Fibroblast of upper back skin (primary cell): ENCODE results near the gene SLC35F6.
A peak's percentile ranks its signal among the peaks of the same experiment; 100 is the strongest.
"Not testable (repeated sequence)": the region's sequence is repeated elsewhere in the genome, so short reads cannot be mapped to it uniquely, and the experiment has no call there.

Experiments used
- DNase-seq: peaks from one replicate; pipeline ENCODE4 v3.0.0-alpha.2; 2013

The SLC35F6 gene

DNA sequence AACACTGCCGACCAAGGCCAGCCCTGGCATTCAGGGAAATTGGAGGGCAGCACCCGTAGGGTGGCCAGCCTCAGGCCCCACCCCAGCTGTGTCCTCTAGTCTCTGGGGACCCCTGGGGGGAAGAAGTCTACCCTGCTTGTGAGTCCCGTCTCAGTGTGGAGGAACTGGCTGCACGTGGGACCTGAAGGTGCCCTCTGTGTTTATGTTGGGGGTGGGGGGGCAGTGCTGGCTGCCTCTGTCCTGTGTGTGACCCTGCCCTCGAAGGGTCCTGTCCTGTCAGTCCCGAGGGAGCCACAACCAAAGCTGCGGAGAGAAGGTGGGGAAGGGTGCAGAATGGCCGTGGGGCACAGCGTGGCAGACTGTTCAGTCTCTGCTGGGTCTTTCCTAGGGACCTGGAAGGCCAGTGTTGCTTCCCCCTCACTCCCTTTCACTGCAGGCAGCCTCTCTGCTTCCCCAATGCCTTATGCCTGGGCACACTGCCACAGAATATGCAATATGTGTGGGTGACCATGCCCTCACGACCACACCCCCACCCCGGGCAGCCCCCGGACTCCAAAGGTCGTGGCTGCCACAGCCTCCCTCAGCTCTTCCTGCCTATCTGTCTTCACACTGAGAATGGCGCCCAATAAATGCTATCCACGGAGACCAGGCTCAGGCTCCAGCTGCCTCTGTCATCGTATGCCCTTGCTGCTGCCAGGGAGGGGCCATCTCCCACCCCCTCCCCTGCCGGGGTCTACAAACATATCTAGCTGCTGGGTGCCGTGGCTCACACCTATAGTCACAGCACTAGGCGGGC is 33.3 kb upstream of the SLC35F6 start:
- DNase-seq, result no peak

DNA sequence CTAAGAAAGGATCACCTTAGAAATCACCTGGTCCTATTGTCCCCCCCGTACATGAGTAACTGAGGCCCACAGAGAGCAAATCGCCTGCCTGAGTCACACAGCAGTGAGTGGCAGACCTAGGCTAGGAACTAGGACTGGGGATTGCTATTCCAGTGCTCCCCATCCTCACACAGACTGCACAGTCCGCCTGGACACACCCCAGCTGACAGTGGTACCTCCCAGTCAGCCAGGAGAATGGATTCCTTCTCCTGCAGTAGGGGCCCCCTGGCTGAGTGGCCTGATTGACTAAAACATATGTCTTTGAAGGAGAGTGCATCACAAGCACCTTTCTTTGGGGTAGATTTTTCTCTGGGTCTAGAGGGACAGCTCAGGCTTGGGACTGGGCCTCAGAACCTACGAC is 32.4 kb upstream of the SLC35F6 start:
- no peak for DNase-seq

DNA sequence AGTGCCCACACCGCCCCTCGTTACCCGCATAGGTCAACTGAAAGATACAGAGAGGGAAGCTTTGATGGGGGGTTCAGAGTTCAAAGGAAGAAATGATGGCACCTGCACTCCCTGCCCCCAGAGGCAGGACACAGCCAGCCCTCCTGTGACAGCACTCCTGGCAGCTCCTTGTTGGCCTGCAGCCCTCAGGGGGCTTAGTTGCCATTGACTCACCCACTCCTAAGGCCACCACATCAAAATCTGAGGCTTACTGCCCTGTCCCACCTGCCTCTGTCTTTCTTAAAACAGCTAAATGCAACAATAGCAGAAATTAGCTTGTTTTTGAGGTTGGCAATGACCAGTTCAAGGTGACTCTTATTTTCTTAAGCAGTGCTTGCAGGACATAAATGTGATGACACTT is 31.6 kb upstream of the SLC35F6 start:
- no peak for DNase-seq

DNA sequence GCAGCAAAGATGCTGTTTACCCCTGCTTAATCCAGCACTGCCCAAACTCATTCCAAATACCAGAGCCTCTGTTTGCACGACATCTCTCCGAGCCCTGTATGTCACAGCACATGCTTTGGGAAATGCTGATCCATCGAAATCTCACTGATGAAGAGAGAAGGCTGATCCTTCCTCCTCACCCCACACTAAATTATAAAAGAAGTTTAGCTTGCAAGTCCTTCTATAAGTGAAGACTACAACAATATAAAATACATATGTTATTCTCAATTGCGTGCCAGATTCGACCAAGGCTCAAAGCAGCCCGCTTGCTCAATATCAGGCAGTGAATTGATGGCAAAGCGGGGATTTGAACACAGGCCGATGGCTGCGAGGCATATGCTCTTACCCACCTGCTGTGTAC is 30.7 kb upstream of the SLC35F6 start:
- no peak for DNase-seq

DNA sequence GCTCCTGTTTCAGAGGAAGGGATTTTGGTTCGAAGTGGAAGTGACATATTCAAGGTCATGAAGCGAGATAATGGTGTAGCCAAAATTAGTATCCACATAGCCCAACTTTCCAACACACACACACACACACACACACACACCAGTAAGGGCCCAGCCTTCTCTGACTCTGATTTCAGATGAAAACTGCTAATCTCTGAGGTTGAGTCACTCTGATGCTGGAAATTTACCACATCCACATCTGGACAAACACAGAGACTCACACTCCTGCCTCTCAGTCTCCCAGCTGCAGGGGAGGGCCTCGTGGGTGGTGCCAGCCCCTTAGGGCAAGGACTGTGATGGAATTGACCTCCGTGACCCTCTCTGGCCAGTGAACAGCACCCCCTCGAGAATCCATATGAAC is 29.0 kb upstream of the SLC35F6 start:
- DNase-seq, result peak; percentile 85

DNA sequence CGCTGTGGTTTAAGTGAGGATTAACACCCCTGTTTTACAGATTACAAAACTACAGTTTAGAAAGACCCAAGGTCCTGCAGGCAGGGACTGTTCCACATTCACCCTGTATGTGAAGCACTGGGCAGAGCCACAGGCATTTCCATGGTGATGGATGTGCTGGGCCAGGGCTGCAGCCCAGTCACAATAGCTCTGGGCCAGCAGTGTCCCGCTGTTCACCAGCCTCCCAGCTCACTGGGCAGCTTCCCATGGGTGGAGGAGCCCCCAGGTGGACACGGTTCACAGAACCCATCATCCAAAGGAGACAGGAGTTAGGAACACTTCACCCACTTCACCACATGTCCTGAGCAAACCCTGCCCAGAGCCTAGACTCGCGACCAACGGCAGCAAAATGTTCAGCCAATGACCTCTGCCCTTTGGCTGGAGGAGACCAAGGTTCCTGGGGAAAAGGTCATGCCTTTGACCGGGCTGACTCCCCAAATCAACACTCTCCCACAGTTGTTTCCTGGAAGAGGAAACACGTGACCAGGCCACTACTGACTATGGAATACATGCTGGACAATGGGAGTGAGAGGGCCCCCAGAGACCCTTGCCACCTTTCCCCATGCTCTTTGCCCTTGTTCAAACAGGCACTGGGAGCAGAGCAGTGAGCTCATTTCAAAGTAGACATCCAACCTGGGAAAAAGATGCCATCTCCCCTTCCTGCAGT is 28.0 kb upstream of the SLC35F6 start:
- no peak for DNase-seq

DNA sequence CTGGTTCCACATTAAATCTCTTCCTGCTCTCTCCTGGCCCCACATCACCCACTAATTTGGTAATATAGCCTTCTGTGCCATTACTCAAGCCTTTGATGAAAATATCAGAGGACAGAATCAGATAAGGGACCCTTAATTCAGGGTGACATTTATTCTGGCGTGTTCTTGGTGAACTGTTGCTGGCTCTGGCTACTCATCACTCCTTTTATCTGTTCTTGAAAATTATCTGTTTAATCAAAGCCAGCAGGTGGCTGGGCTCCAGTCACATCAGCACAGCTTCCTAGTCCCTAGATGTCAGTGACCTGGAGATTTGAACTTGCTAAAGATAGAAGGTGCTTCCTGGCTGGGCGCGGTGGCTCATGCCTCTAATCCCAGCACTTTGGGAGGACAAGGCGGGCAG is 26.9 kb upstream of the SLC35F6 start:
- no peak for DNase-seq

DNA sequence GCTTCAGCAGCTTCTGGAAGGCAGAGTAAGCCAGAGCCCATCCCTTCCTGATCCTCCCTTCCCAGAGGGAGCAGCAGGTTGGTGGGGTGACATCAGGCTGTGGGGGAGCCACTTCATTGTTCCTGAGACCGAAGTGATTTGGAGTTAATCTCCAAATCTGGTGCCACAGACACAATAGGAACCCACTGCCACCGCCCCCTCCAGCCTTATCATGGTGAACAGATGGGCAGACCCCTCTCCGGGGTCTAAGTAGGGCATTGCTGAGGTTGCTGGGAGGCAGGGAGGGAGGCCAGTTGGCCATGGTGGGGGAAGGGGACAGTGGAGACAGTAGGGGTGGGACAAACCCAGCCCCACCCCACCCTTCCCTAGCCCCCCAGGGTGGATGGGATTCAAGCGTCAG is 25.6 kb upstream of the SLC35F6 start:
- no peak for DNase-seq

DNA sequence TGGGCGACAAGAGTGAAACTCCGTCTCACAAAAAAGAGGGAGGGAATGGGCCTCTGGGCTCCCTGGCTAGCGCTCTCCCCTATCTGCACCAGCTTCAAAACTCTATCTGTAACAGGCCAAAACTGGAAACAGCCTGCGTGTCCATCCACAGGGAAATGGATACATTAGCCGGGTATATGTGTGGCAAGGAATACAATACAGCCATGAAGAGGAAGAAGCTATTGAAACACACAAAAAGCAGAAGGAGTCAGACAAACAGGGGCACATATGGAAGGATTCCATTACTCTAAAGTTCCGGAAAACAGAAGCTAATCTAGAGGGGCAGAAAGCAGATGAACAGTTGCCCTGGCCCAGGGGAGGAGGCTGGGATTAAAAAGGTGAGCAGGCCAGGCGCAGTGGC is 24.6 kb upstream of the SLC35F6 start:
- no peak for DNase-seq

DNA sequence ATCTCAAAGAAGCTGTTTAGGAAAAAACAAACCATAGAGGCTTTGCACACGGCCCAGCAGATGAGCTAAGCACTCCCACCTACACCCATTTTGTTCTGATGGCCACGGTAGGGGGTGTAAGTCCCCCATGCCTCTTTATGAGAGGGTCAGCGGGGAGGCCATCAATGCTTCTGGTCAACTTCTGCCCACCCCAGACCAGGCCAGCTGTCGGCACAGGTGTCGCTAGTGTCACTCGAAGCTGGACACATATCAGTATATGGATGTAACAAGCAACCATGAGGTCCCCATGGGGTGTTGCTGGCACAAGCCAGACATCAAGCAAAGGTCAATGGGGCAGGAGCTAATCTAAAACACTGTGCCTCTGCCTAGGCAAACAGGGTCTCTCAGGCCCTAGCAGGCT is 23.7 kb upstream of the SLC35F6 start:
- DNase-seq, result no peak

DNA sequence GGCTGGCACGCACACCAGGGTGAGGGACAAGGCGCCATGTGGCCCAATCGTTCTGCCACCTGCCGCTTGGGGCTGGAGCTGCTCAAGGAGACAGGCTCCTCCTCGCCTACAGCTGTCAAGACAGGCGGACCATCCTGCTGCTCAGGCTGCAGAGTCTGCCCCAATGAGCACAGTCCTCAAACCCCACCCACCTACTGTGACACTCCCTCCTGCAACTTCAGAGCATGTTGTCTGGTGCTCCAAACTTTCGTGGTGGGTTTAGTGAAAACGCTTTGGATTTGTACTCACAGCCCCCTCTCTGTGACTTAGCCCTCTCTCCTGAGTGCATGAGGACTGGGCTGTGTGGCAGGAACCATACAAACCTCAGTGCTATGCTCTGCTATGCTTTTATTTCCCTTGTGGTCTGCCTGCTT is 23.2 kb upstream of the SLC35F6 start:
- DNase-seq, result peak; percentile 20

DNA sequence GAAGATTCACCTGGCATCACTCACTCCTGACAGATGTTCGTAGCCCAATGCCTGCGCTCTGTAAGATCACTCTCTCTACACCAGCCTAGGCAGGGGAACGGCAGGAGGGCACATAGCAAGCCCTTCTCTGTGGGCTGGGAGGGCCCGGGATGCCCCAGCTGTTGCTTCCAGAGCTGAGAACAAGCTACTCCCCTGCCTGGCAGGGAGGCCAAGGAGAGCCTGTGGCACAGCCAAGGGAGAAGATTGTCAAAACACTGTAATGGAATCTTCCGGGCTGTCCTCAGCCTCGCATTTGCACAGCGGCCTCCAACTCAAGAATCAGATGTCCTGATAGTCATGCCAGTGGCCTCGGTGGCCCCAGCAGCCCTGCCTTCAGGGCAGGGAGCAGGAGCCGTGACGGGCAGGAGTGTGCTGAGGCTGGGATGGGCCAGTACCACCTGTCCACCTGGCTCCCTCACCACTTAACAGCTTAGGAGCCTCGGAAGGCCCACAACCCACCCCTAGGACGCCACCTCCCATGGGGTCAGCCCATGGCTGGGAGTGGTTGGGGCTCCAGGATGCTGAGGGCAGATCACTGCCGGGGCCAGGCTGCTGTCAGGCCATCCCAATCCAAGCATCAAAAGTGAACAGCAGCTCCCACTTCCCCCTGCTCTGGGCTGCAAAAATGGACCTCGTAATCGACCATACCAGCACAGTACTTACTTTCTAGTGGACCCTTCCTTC is 21.9 kb upstream of the SLC35F6 start:
- DNase-seq, result no peak

DNA sequence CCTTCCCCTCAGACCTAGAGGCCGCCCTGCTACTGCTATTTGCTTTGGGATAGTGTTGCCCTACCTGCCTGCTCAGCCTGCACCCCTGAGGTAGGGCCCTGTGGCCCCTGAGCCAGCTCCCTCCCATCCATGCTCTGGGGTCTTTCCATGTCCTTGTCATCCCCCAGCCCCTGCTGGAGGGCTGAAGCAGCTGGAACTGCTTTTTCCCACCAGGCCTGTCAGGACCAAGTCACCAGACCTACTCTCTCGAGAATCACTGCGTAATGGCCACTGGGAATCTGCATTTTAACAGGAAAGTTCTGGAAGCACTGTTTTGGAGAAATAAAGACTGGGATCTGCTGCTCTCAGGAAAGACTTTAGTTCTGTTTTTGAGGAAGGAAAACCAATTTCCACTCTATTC is 20.2 kb upstream of the SLC35F6 start:
- no peak for DNase-seq

DNA sequence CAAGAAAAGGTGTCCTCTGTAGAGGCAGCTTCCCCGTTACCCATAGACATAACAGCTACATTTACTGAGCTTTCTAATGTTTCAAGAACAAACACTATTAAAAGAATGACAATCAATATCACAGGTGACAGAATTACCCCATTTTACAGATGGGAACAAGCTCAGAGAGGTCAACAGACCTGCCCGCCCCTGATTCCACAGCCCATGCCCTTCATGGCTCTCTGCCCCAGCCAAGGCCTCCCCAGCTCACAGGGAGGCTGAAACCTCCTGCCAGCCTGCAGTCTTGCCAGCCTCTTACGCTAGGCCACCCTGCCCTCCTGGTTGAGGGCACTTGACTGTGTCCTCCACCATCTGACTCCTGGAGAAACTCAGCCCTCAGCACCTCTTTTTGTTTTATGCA is 19.1 kb upstream of the SLC35F6 start:
- DNase-seq, result no peak

DNA sequence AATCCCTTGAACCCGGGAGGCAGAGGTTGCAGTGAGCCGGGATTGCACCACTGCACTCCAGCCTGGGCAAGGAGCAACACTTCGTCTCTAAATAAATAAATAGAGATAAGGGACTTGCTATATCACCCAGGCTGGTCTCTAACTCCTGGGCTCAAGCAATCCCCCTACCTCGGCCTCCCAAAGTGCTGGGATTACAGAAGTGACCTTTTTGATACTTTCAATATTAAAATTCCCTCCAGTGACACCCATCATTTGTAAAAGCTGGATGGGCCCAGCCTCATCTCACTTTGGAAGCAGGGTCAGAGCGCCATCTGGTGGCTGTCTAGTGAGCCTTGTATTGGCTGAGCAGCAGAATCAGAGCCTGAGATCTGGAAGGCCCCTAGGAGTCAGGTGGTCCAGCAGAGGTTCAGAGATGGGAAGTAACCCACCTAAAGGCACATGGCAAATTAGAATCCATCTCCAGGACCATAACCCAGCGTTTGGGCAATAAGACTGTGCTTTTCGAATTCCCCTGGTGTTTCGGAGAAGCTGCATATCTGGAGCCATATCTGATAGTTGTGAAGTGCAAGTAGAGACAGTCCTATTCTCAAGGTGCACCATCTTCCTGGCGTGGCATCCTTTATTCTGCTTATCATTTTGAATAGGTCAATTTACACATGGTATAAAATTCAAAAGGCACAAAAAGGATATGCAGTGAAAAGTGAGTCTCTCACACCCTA is 18.3 kb upstream of the SLC35F6 start:
- peak; percentile 77 for DNase-seq

DNA sequence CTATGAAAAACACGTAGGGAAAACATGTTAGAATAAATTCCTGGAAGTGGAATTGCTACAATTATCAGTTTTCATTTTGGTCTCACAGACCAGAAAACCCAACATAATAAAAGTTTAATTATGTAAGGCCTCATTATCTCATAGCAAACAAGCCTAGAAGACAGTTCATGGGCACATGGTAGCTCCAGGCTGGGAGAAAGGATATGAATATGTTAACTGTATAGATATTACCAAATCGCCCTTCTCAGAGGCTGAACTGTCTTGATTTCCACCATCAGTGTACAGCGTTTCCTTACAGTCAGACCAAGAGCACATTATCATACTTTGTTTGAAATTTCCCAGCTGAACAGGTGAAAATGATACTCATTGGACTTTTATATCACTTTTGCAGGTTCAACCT is 17.1 kb upstream of the SLC35F6 start:
- DNase-seq, result no peak

DNA sequence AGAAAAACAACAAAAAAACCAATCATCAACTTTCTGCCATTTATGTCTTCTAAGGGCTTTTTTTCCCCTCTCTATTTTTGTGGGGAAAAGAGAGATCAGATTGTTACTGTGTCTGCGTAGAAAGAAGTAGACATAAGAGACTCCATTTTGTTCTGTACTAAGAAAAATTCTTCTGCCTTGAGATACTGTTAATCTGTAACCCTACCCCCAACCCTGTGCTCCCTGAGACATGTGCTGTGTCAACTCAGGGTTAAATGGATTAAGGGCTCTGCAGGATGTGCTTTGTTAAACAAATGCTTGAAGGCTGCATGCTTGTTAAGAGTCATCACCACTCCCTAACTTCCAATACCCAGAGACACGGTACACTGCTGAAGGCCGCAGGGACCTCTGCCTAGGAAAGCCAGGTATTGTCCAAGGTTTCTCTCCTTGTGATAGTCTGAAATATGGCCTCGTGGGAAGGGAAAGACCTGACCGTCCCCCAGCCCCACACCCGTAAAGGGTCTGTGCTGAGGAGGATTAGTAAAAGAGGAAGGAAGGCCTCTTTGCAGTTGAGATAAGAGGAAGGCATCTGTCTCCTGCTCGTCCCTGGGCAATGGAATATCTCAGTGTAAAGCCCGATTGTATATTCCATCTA is 14.2 kb upstream of the SLC35F6 start:
- peak; percentile 51 for DNase-seq

DNA sequence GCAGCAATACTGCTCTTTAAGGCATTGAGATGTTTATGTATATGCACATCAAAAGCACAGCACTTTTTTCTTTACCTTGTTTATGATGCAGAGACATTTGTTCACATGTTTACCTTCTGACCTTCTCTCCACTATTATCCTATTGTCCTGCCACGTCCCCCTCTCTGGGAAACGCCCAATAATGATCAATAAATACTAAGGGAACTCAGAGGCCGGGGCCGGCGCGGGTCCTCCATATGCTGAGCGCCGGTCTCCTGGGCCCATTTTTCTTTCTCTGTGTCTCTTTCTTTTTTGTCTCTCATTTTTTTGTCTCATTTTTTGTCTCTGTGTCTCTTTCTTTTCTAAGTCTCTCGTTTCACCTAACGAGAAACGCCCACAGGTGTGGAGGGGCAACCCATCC is 13.6 kb upstream of the SLC35F6 start:
- DNase-seq, result not testable (repeated sequence)

DNA sequence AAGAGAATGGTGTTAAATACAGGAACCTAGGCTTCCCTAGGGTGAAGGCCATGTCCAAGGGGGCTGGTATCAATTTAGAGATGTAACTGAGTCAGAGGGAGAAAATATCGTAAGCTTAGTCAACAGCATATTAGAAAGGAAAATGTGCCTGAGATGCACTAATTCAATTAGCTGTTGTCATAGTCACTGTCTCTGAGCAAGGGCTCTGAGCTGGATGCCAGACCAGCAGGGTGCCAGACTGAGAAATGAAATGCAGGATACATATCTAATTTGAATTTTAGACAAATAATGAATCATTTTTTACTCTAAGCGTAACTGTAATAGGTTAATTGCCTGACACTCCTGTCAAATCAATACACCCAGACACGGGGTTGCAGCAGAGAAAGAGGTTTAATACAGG is 11.4 kb upstream of the SLC35F6 start:
- peak; percentile 53 for DNase-seq

DNA sequence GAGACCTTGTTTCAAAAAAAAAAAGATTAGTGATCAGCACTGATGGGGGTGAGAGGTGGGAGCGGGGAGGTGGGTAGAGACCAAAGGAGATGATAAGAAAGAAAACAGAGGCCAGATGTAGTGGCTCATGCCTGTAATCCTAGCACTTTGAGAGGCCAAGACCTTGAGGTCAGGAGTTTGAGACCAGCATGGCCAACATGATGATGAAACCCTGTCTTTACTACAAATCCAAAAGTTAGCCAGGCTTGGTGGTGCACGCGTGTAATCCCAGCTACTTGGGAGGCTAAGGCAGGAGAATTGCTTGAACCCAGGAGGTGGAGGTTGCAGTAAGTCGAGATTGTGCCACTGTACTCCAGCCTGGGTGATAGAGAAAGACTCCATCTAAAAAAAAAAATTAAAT is 9.5 kb upstream of the SLC35F6 start:
- DNase-seq, result no peak

DNA sequence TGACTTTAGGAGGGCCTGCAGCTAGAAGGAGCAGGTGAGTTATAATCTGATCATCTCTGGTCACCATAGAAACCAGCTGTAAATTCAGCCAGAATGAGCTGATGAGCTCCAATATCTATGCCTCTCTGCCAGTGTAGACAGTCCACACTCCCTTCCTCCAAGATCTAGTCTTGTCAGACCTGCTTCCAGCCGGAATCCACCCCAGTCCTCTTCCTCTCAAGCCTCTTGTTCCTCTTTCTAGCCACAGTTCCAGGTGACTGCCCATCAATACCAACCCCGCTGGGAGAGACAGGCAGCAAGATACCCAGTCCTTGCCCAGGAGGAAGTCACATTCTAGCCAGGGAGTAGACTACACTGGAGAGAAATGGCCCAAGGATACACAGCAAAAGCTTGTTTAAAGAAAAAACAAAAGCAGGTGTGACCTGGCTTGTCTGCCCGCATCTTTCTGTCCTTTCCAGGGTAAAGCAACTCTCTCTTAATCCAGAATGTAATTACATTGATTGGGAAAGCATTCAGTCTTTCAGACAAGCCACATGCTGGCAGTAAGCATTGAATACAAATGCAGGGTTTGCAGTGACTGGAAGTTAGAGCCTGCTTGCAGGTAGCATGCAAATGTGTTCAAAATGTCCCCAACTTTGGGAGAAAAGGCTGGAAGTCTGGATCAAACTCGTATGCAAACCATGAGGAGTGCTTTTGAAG is 9.0 kb upstream of the SLC35F6 start:
- no peak for DNase-seq

DNA sequence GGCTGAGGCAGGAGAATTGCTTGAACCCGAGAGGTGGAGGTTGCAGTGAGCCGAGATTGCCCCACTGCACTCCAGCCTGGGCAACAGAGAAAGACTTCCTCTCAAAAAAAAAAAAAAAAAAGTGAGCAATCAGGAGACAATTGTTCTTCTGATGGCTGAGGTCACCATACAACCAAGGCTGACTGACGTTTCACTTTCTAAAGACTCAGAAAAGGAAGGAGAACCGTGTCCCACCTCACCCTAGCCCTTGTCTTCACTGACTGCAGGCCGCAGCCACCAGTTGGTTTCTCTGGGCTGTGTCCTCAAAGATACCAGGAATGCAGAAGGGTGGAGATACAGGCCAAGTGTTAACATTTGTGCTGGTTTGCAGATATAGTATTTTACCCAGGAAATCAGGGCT is 7.7 kb upstream of the SLC35F6 start:
- no peak for DNase-seq
